ENCODE data around the gene SERF2.
"Not testable (repeated sequence)": the region's sequence is repeated elsewhere in the genome, so short reads cannot be mapped to it uniquely, and the experiment has no call there.

The SERF2 gene

DNA sequence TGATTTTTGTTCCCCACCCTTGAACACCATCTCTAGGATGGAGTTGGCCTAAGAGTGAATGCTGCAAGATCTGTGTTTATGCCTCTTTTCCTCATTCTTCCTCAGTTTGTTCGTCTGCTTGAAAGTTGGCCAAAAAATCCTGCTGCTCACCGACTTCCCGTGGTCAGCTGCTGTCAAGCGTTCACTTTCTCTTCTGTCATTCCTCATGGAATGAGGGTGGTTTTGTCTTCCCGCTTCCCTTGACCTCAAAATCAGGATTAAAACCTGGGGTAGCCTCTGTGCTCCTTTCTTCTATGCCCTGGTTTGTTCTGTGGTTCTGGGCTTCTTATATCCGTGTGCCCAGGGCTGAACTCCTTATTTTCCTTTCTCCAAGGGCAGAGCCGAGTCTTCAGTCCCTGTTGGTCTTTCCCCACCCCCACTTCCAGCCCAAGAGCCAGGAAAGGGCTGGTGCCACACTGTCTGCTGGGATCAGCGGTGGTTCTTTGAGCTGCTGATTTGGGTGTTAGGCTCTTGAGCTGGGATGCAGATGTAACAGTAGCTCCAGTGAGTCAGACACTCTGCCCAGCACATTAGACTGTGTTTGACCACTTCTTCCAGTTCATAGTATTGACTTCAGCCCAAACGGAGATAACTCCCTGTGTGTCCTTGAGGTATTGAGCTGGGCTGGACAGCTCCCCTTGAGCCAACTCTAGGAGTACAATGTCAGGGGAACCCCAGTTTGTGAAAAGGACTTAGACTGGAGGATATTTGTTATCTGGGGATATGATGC, 2.3 kb downstream of the SERF2 start:
- DNase-seq: no peak

DNA sequence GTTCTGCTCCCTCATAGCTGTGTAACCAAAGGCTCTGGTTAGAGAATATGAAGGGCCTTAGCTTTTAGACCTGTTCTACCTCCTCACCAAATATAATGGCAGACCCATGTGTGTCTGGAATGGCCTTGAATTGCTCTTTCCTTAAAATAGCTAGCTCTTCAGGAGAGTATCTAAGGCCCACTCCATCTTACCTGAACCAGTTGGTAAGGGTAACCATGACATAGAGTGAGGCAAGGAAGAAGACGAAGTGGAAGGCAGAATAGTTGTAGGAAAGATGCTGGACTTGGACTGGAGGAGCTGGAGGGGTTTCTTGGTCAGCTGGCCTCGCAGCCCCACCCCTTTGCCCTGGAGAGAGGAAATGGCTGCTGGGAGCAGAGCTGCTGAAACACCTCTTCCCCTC, 3.1 kb downstream of the SERF2 start:
- no peak for DNase-seq

DNA sequence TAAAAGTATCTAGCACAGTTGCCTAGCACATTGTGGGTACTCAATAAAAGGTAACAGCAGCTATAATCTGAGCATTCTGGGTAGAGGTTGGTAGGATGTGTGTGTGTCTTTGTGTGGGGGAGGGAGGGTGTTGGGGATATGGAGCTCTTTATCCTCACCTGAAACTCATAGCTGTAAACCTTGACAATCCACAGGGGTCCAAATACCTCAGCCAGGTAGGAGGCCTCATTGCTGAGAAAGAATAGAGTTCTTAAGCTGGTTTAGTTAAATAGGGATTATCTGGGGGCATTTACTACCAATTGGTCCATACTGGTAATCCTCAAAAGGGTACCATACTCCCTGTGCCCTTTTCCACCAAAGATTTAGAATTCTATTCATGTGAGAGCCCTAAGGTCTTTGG, 3.9 kb downstream of the SERF2 start:
- DNase-seq: no peak

DNA sequence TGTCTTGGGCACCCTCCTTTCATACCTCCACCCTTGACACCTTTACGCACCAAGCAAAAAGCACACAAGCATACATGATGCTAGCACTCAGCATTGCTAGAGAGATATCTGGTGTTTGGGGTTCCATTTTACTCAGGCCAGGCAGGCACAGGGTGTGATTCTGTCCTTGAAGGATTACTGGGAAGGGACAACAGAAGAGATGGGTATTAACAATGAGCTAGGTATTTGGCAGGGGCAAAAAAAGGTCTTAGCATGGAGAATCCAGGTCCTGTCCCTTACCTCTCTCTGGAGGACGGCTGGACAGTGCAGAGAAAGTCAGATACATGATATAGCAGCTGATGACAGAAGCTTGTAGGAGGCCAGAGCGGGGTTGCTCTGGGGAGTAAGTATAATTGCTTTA, 4.4 kb downstream of the SERF2 start:
- no peak for DNase-seq

DNA sequence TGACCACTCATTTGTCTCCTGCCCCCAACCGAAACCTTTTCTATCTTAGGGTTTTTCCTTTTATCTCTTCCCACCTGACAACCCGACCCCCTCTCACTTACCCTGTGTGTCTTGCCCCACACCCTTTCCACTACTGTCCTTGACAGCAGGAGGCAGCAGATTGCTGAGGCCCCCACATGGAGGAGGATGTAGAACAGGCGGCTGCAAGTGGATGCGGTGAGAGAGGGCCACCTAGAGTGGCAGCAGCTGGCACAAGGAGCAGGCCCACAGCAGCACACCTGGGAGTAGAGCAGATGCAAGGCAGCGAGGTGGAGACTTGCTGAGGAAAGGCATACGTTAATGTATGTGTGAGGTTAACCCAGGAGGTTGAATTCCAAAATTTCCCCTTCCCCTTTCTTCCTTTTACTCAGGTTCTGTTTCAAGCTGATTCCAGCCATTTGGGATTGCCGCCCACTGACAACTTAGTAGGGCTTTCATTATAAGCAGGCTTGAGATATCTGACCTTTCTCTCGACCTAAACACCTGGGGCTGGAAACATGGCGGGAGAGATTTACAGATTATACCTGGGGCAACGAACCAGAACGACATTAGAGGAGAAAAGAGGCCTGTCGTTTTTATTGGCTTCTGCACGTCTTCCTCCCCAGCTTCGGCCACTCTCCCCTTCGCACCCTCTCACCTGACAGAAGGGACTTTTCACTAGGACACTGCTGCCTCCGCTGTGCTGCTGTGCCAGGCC, 7.3 kb downstream of the SERF2 start:
- DNase-seq: no peak

DNA sequence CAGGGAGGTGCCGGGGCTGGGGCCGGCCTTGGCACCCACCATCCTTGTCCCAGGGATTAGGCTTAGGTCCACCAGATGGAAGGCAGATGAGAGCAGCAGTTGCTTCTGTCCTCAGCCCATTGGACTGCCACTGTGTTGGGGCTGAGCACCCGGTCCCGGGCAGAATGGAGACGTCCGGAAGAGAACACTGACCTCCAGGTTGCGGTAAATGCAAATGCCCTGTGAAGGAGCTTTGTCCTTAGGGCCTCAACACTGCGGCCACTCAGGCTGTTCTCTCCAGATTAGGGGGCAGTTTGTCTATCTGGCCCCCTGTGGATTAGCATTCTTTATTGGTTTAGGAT, 7.8 kb downstream of the SERF2 start, which contains the start of gene SERINC4:
Gene SERINC4 (minus strand): TSS at position 276 of the 341 bp plus-strand sequence. CDS start 234 bp downstream, at position 42.
- DNase-seq: no peak

DNA sequence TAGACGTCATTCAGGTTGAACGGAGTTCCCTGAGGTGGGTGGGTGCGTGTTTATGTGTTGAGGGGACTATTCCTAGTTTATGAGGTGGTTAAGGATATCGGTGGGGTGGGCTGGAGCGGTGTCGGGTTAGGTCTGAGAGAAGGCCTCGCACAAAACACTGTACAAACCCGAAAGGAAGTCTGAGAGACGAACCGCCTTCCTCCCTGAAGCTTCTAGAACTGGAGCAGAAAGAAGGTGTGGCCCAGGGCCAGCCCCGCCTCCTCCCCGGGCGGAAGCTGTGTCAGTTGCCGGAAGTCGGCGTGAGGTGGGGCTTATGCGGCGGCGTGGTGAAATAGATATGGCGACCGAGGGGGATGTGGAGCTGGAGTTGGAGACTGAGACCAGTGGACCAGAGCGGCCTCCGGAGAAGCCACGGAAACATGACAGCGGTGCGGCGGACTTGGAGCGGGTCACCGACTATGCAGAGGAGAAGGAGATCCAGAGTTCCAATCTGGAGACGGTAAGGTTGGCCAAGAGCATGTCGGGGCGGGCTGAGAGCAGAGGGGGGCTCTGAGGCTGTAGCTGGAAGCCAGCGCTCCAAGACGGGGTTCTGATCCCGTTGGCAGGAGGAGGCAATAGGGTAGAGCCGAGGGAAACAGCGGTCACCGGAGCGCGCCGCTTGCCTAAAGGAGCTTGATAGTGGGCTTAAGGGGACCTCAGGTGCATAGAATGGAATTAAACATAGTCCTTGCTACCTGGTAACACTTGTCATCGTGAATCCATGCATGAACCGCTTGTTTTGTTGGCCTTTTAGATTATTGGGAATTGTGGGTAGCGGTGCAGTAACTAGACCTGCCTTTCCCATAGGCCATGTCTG, 8.4 kb downstream of the SERF2 start, which contains the start of gene HYPK:
Gene HYPK (plus strand): TSS at position 314 of the 856 bp plus-strand sequence. CDS start 24 bp downstream, at position 338.
- peak; percentile 81 for DNase-seq

DNA sequence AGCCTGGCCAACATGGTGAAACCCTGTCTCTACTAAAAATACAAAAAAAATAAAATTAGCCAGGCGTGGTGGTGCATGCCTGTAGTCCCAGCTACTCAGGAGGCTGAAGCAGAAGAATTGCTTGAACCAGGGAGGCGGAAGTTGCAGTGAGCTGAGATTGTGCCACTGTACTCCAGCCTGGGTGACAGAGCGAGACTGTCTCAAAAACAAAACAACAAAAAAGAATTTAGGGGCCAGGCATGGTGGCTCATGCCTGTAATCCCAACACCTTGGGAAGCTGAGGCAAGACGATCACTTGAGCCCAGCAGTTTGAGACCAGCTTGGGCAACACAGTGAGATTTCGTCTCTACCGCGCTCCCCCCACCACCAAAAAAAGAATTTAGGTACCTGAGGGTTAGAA, 10.6 kb downstream of the SERF2 start:
- not testable (repeated sequence) for DNase-seq

DNA sequence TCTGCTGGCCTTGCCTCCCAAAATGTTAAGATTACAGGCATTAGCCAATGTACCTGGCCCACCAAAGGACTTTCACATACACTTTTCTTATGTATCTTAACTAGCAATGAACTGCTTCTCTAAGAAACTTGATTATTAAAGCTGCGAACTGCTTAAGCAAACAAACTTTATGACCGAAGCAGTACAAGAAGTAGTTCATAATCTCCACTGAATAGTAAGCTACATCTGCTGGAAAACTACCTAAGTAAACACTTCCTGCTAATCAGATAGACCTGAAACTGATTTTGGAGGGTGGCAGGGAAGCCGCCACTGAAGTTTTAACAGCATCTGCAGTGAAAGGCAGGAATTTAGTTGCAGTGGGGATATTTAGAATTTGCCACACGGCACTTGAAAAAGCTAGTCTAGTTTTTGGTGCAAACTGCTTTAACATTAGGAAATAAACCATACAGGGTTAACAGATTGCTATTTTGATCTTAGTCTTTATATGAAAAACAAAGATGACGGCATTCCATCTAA, 16.4 kb downstream of the SERF2 start:
- no peak for DNase-seq

DNA sequence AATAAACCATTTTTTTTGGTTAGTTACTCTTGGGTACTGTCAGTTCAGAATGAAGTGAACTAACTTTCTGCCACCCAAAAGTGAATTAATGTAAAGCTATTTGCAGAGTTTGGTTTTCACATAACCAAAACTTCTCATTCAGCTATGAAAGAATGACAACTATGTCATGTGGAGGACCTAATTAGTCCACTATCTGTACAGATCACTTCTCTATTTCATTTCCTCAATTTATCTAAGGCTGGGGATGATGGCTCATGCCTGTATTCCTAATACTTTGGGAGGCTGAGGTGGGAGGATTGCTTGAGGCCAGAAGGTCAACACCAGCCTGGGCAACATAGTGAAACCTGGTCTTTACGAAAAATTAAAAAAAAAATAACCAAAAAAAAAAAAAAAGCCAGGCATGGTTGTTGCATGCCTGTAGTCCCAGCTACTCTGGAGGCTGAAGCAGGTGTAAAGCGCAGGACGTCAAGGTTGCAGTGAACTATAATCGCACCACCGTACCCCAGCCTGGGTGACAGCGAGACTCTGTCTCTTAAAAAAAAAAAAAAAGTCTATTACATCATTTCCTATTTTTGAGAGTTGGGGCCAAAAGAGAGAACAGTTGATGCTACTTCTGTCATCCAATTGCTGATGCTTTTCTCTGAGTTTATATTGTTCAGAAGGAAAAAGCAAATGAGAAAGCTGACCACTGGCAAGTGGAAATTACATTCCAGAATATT, 17.0 kb downstream of the SERF2 start:
- no peak for DNase-seq

DNA sequence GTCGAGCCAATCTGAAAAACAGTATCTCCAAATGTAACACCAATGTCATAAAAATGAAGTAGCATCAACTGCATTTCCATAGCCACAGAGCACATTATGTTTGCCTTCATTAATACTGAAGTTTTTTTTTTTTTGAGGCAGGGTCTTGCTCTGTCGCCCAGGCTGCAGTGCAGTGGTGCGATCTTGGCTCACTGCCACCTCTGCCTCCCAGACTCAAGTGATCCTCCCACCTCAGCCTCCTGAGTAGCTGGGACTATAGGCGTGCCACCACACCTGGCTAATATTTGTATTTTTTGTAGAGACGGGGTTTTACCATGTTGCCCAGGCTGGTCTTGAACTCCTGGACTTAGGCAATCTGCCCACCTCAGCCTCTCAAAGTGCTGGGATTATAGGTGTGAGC, 22.9 kb downstream of the SERF2 start:
- DNase-seq: not testable (repeated sequence)

DNA sequence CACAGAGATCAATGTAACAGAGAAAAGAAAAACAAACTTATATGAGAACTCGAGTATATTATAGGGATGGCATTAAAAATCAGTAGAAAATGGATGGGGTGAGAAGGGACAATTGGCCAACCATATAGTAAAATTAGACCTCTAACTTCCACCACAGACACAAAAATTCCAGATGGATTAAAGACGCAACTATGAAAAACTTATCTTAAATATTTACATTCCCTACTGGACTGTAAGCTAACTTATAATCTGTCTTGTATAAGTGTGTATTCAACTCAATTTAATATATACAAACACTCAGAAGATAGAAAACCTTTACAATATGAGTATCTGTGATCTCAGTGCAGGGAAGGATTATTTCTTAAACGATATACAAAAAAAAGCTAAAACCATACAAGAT, 29.4 kb downstream of the SERF2 start:
- DNase-seq: no peak

DNA sequence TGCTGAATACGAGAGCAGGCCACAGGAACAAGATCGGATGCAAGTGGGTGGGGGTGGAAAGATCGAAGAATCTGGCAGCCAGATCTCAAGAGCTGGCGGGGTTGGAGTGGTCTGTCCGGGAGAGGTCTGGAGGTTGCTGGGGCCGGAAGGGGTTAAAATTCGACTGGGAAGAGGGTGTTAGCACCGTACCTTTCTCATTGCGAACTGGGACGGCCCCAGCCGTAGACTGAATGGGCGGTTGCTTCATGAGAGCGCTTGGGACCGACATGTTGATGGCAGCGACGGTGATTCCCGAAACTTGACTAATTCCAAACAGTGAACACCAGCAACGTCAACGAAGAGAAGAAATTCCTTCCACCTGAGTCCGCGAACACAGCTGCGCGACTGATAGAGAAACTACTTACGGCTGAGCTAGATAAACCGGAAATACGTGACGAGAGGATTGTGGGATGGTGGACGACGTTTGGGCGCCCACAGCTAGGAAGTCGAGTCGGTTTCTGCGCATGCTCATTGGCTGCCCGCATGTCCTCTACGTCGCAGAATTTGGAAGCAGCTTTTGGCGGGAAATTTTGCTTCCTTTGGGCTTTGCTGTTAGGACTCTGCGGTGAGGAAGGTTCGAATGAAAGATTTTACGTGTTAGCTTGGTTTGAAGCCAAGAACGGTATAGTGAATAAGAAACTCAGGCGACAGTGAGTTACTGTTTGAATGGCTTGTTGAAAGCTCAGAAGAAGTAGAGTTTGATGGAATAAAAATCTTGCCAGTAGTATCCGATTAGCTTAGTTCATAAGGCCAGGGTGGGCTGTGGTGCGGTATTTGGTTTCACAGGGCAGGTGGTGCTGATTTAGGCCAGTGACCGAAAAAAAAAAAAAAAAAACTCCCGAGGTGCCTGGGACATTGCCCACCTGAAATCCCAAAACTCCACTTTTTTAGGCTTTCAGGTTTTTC, 32.5 kb downstream of the SERF2 start, which contains the start of gene MFAP1:
Gene MFAP1 (minus strand): TSS at position 389 of the 945 bp plus-strand sequence. CDS start 121 bp downstream, at position 268.
- peak; percentile 94 for DNase-seq

DNA sequence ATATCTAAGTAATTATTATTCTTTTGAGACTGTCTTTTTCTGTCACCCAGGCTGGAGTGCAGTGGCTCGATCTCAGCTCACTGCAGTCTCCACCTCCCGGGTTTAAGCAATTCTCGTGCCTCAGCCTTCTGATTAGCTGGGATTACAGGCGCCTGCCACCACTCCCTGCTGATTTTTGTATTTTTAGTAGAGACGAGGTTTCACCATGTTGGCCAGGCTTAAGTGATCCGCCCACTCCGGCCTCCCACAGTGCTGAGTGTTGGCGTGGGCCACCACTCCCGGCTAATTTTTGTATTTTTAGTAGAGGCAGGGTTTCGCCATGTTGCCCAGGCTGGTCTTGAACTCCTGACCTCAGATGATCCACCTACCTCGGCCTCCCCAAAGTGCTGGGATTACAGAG, 33.2 kb downstream of the SERF2 start:
- not testable (repeated sequence) for DNase-seq

DNA sequence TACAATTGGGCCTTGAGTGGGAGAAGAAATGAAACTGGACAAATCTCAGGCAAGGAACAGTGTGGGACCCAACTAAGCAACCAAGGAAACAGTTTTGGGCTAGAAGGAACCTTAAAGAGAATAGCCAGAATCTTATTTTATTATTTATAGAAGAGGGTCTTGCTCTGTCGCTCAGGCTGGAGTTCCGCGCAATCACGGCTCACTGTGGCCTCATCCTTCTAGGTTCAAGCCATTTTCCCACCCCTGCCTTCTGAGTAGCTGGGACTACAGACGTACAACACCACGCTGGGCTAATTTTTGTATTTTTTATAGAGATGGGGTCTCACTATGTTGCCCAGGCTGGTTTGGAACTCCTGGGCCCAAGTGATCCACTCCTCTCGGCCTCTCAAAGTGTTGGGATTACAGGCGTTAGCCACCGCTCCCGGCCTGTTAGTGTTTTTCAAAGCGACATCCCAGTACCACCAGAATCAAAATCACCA, 33.9 kb downstream of the SERF2 start:
- no peak for DNase-seq

DNA sequence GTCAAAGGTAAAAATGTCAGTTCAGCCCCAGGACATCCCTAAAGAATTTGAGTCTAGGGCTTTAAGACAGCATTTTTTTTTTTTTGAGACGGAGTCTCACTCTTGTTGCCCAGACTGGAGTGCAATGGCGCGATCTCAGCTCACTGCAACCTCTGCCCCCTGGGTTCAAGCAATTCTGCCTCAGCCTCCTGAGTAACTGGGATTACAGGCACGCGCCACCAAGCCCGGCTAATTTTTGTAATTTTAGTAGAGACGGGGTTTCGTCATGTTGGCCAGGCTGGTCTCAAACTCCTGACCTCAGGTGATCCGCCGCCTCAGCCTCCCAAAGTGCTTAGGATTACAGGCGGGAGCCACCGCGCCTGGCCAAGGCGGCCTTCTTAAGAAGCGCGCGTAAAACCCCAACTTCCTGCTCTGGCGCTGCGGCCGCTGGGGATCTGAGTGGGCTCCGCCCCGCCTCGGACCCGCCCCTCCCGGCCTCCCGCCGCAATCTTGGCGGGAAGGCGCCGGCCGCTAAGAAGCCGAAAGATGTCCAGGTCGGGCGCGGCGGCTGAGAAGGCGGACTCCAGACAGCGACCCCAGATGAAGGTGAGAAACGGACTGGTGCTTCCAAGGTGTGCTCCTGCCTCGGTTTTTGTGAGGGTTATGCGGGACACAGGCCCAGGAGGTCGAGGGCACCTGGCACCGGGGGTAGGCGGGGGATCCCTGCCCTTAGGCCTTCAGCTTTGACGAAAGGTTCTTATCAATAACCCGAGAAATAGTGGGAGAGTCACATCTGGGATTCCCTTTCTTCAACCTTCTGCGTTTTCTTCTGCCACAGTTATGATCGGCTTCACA, 34.6 kb downstream of the SERF2 start, which contains the start of gene WDR76:
Gene WDR76 (plus strand): TSS at position 495 of the 834 bp plus-strand sequence. CDS start 31 bp downstream, at position 526.
- DNase-seq: peak; percentile 77

DNA sequence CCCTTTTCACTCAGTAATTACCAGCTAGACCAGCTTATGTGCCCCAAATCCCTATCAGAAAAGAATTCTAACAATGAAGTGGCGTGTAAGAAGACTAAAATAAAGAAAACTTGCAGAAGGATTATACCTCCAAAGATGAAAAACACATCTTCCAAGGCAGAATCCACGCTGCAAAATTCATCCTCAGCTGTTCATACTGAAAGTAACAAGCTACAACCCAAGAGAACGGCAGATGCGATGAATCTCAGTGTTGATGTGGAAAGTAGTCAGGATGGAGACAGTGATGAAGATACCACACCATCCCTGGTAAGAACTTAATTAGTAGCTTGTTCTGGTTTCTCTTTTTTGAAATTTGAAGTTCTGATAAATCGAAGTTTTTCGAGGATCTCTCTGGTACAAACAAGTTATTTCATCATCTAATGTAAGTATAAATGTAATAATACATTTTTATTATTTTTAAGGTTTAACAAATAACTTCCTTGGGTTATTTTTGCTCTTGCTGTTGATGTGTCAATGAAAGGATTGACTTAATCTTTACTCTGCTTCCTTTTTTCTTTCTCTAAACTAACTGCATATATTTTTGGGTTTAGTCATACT, 36.0 kb downstream of the SERF2 start:
- DNase-seq: no peak

DNA sequence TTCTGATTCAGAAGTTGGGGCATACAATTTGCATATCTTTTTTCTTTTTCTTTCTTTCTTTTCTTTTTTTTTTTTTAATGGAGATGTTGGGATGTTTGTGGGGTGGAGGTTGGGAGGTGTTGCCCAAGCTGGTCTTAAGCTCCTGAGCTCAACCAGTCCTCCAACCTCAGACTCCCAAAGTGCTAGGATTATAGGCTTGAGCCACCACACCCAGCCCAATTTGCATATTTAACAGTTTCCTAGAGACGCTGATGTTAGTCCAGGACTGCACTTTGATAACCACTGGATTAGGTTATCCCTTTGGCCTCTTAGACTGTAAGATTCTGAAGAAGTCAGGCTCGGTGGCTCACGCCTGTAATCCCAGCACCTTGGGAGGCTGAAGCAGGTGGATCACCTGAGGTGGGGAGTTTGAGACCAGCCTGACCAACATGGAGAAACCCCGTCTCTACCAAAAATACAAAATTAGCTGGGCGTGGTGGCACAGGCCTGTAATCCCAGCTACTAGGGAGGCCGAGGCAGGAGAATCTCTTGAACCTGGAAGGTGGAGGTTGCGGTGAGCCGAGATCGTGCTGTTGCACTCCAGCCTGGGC, 37.9 kb downstream of the SERF2 start:
- DNase-seq: not testable (repeated sequence)
